ENCODE results near the gene EFHD1. TPM values are rescaled to one million over a fixed set of nuclear protein-coding genes. Genes with fewer than 3 reads are reported as not detected.

Gene EFHD1
- total RNA-seq, 2 donors from 2014 or later: 4.0 to 4.4 TPM

GRCh38 chr2:232588031-232588430 is 45.4 kb upstream of the EFHD1 start:
- Histone ChIP-seq H3K4me1 (peaks cover 11% of the 10 kb centered on the region), H3K27me3 (no peaks in the 10 kb centered on the region), H3K4me3 (no peak overlapping the region), H3K9me3 (no peaks in the 10 kb centered on the region), H3K27ac (peak overlapping the region in 1 of 4 donors; percentile 51), H3K36me3 (replicated peaks in 1 of 2; ENCODE audit: insufficient read depth in 1 of 2, low read depth in 2 of 2) (no peaks in the 10 kb centered on the region)
- no peak for DNase-seq
- ATAC-seq: no peak
- intact Hi-C loops (cut with DNase I): no loop called here
- no peak for TF ChIP-seq CTCF (IDR thresholded peaks at IDR 0.05)
- 89% methylated on average over 7 of the region's 8 CpGs; no CpG with 5 or more reads in 1 of the 2 donors for WGBS, 2 donors

- Histone ChIP-seq H3K9me3 (no peaks in the 10 kb centered on the region), H3K27ac (peak overlapping the region in 3 of 4 donors; percentile 20 to 57 (median 51)), H3K27me3 (no peaks in the 10 kb centered on the region), H3K4me3 (no peak overlapping the region), H3K4me1 (peaks cover 11% of the 10 kb centered on the region), H3K36me3 (replicated peaks in 1 of 2; ENCODE audit: insufficient read depth in 1 of 2, low read depth in 2 of 2) (no peaks in the 10 kb centered on the region)
- TF ChIP-seq POLR2A (IDR thresholded peaks at IDR 0.05) (no peak), CTCF (IDR thresholded peaks at IDR 0.05) (no peak)
- WGBS, 2 donors: 43 to 63% methylated on average over 18 of the region's 18 CpGs
- DNase-seq: peak; percentile 81 to 88 (median 86)
- intact Hi-C loops (cut with DNase I): no loop called here
- peak; percentile 94 for ATAC-seq
These were observed 44.5 kb upstream of the EFHD1 start for GRCh38 chr2:232588680-232589585.

GRCh38 chr2:232592772-232593395 is 40.5 kb upstream of the EFHD1 start:
- no peak for DNase-seq
- H3K27me3 ChIP-seq: no peaks in the 10 kb centered on the region
- peaks cover 11% of the 10 kb centered on the region for H3K4me1 ChIP-seq
- H3K9me3 ChIP-seq: no peaks in the 10 kb centered on the region
- WGBS, 2 donors: 88 to 89% methylated on average over 3 of the region's 3 CpGs
- no peak for TF ChIP-seq POLR2A (IDR thresholded peaks at IDR 0.05)
- TF ChIP-seq CTCF (IDR thresholded peaks at IDR 0.05): no peak
- no peaks in the 10 kb centered on the region for H3K36me3 ChIP-seq (replicated peaks in 1 of 2; ENCODE audit: insufficient read depth in 1 of 2, low read depth in 2 of 2)
- intact Hi-C loops (cut with DNase I): no loop called here
- ATAC-seq: peak; percentile 3
- no peak overlapping the region for H3K4me3 ChIP-seq
- no peak overlapping the region for H3K27ac ChIP-seq

DNA sequence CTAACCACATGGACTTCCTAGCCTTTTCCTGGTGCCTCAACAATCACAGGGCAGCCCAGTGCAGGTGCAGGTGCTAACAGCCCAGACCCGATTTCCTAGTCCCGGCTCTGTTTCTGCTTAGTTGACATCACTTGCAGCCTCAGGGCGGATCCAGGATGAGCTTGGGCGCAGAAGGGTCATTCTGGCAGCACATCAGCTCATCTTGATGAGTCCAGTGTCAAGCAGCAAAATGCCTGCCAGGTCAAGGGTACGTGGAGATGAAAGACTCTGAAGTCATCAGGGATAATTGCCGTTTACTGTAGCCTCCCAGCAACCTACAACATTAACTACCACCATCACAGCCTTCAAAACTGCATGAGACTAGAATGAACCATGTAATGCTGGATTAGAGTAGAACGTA is 39.4 kb upstream of the EFHD1 start:
- no peaks in the 10 kb centered on the region for H3K27me3 ChIP-seq
- no peaks in the 10 kb centered on the region for H3K36me3 ChIP-seq (replicated peaks in 1 of 2; ENCODE audit: insufficient read depth in 1 of 2, low read depth in 2 of 2)
- no peak for ATAC-seq
- no peak overlapping the region for H3K4me3 ChIP-seq
- no peak overlapping the region for H3K27ac ChIP-seq
- WGBS, 2 donors: 78 to 83% methylated on average over 4 to 7 of the region's 7 CpGs
- H3K9me3 ChIP-seq: no peaks in the 10 kb centered on the region
- intact Hi-C loops (cut with DNase I): no loop called here
- DNase-seq: no peak
- TF ChIP-seq CTCF (IDR thresholded peaks at IDR 0.05) (no peak), POLR2A (IDR thresholded peaks at IDR 0.05) (no peak)
- peaks cover 3% of the 10 kb centered on the region for H3K4me1 ChIP-seq

Measured in body of pancreas (tissue), 4 donors.